Measurements from ENCODE around the gene CHPF2. TPM values are rescaled to one million over a fixed set of nuclear protein-coding genes. Genes with fewer than 3 reads are reported as not detected.

CHPF2 gene
- total RNA-seq, 2 donors from 2014 or later = 30.3 to 42.1 TPM

DNA sequence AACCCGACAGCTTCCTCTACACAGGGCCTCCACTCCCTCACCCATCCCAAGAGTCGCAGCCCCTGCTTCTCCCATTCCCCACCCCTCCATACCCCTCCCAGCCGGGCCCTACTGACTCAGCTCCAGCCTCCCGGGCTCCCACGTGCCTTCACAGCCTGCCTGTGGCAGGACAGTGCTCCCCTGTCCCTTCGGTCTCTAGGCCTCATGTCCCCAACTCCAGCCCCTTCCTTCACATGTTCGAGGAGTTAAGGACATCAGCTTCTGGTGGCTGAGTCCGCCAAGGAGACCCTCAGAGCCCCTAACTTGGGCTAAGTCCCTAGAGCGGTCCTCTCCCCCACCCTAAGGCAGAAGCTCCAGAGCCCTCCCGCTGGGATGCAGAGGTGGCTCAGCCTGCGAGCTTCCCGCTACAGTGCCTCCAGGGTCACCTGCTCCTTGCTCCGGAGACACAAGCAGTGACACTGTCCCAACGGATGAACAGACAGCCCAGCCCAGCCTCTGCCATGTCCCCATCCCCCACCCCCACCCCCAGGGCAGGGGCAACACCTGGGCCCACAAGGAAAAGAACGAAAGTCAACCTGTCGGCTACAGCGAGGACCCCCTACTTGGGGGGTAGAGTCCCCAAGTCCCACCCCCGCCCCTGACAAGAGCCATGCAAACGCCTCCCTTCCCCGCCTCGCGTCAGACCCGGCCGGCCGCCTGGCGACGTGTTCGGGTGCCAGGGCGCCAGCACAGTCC, 15.5 kb downstream of the CHPF2 start:
- peak overlapping the region; percentile 79 to 81 for H3K4me3 Mint-ChIP-seq
- H3K27me3 Mint-ChIP-seq (ENCODE audit: low read depth) = peaks cover 64% of the 10 kb centered on the region
- no peak for ATAC-seq (replicated peaks in 1 of 2)

DNA sequence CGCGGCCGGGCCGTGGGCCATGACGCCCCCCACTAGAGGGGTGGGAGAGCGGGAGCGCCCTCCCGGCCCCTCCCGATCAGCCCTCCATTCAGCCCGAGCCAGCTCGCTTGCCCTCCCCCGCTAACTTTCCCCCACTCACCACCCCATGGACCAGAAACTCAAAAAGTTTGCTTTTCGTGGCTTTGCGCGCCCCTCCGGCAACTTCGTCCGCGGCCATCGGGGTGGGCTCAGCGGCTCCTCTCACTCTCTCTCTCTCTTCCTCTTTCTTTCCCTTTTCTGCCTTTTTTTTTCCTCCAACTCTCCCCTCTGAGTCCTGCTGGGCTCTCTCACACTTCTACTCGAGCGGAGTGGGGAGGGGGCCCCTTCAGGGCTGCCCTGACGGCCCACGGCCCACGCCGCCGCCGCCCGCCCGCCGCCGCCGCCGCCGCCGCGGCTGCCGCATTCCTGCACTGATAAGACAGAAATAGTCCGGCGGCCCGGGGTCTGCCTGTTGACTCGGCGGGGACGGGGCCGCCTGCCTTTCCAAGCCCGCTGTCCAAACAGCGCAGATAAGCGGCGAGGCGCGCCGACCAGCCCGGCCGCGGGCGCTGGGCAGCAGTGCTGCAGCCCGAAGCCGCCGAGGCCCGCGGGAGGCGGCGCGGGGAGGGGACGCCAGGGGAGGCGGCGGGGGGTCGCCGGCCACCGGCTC, 16.2 kb downstream of the CHPF2 start, which contains the start of gene SMARCD3:
SMARCD3 (minus strand) TSS at position 349 of the 688 bp plus-strand sequence; CDS start at position 217, 132 bp downstream.
- Mint-ChIP-seq H3K4me3 (peak within 1 kb of the TSS; percentile 79 to 81), H3K27me3 (ENCODE audit: low read depth) (peaks cover 66% of the 10 kb centered on the region), H3K36me3 (ENCODE audit: insufficient read depth in 2 of 2) (no peaks in the 10 kb centered on the region), H3K9me3 (no peaks in the 10 kb centered on the region), H3K27ac (no peak within 1 kb of the TSS), H3K4me1 (ENCODE audit: low read depth) (peaks cover 33% of the 10 kb centered on the region)
- ATAC-seq (replicated peaks in 1 of 2) (peak; percentile 26 to 27), DNase-seq (peak; percentile 32 to 35)

More for the DNA sequence above, 15.5 kb downstream of the CHPF2 start:
- no peaks in the 10 kb centered on the region for H3K9me3 Mint-ChIP-seq
- peak in 1 of 2 donors; percentile 16 for DNase-seq
- peaks cover 40% of the 10 kb centered on the region for H3K4me1 Mint-ChIP-seq (ENCODE audit: low read depth)
- H3K27ac Mint-ChIP-seq = no peak overlapping the region
- H3K36me3 Mint-ChIP-seq (ENCODE audit: insufficient read depth in 2 of 2) = no peaks in the 10 kb centered on the region

DNA sequence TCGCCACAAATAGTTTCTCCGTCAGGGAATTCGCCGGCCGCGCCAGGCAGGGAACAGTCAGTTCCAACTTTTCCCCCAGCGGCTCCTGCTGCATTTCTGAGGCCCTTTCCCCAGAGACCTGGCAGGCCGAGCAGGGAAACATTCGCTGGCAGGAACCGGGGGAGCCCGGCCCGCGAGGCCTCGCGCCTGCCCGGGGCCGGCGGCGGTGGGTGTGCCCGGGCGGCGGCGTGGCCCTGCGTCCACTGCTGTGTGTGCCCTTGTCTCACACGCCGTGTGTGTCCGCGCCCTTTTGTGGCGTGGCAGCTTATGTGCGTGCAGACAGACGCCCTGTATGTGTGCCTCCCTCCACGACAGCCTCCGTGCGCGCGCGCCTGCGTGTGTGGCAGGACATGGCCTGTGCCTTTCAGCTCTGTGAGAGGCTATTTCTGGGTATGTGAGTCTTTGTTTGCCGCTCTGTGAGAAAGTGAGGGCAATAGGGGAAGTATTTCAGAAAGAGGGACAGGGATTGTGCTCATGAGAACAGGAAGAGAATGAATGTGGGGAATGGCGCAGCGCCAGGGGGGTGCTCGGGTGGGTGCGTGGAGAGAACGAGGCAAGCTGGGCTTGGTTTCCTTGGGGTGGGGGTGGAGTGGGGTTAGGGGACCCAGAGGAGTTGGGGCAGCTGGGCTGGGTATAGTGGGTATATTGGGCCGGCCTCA, 16.9 kb downstream of the CHPF2 start:
- Mint-ChIP-seq H3K27me3 (ENCODE audit: low read depth) (peaks cover 68% of the 10 kb centered on the region), H3K27ac (no peak overlapping the region), H3K4me1 (ENCODE audit: low read depth) (peaks cover 27% of the 10 kb centered on the region), H3K9me3 (no peaks in the 10 kb centered on the region), H3K36me3 (ENCODE audit: insufficient read depth in 2 of 2) (no peaks in the 10 kb centered on the region), H3K4me3 (peak overlapping the region; percentile 53 to 58)
- DNase-seq (peak; percentile 35 to 38), ATAC-seq (replicated peaks in 1 of 2) (peak; percentile 9 to 15)

- Mint-ChIP-seq H3K27ac (no peak overlapping the region), H3K9me3 (no peaks in the 10 kb centered on the region), H3K4me3 (peak overlapping the region in 1 of 2 donors; percentile 38), H3K27me3 (ENCODE audit: low read depth) (peaks cover 71% of the 10 kb centered on the region), H3K4me1 (ENCODE audit: low read depth) (peaks cover 21% of the 10 kb centered on the region), H3K36me3 (ENCODE audit: insufficient read depth in 2 of 2) (no peaks in the 10 kb centered on the region)
- DNase-seq = no peak
- ATAC-seq (replicated peaks in 1 of 2) = no peak
Measured at GRCh38 chr7:151249732-151250072, 17.4 kb downstream of the CHPF2 start.

- H3K4me3 Mint-ChIP-seq = peak overlapping the region; percentile 42 to 45
- H3K36me3 Mint-ChIP-seq (ENCODE audit: insufficient read depth in 2 of 2) = no peaks in the 10 kb centered on the region
- peaks cover 18% of the 10 kb centered on the region for H3K4me1 Mint-ChIP-seq (ENCODE audit: low read depth)
- no peak overlapping the region for H3K27ac Mint-ChIP-seq
- ATAC-seq (replicated peaks in 1 of 2) = no peak
- H3K27me3 Mint-ChIP-seq (ENCODE audit: low read depth) = peaks cover 71% of the 10 kb centered on the region
- no peak for DNase-seq
- no peaks in the 10 kb centered on the region for H3K9me3 Mint-ChIP-seq
Measured at GRCh38 chr7:151250181-151251132, 18.2 kb downstream of the CHPF2 start.

DNA sequence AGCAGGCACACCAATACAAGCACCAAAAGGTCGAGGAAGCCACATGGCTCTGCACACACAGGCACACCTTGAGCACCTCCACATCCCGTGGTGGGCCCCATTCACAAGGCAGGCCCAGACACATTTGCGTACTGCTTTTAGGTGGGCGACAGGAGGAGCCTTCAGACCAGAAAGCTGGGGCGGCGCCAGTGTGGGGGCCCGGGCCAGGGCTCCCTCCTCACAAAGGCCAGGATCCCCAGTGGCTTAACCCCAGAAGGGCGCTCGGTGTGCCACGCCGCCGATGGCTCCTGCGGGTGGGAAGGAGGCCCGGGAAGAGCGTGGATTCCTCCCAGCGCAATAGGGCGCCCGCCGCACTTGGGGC, 19.0 kb downstream of the CHPF2 start:
- peaks cover 18% of the 10 kb centered on the region for H3K4me1 Mint-ChIP-seq (ENCODE audit: low read depth)
- H3K27ac Mint-ChIP-seq = no peak overlapping the region
- no peaks in the 10 kb centered on the region for H3K36me3 Mint-ChIP-seq (ENCODE audit: insufficient read depth in 2 of 2)
- H3K27me3 Mint-ChIP-seq (ENCODE audit: low read depth) = peaks cover 66% of the 10 kb centered on the region
- DNase-seq = peak in 1 of 2 donors; percentile 25
- ATAC-seq (replicated peaks in 1 of 2) = peak; percentile 4 to 14
- no peaks in the 10 kb centered on the region for H3K9me3 Mint-ChIP-seq
- H3K4me3 Mint-ChIP-seq = peak overlapping the region; percentile 42 to 45

GRCh38 chr7:151251689-151252560, 19.6 kb downstream of the CHPF2 start:
- DNase-seq (peak in 1 of 2 donors; percentile 31), ATAC-seq (replicated peaks in 1 of 2) (peak; percentile 33 to 41)
- H3K27me3 Mint-ChIP-seq (ENCODE audit: low read depth) = peaks cover 60% of the 10 kb centered on the region
- no peaks in the 10 kb centered on the region for H3K36me3 Mint-ChIP-seq (ENCODE audit: insufficient read depth in 2 of 2)
- H3K9me3 Mint-ChIP-seq = no peaks in the 10 kb centered on the region
- H3K27ac Mint-ChIP-seq = no peak overlapping the region
- H3K4me1 Mint-ChIP-seq (ENCODE audit: low read depth) = peaks cover 18% of the 10 kb centered on the region
- peak overlapping the region; percentile 42 to 55 for H3K4me3 Mint-ChIP-seq

GRCh38 chr7:151252561-151252835, 20.2 kb downstream of the CHPF2 start:
- no peaks in the 10 kb centered on the region for H3K36me3 Mint-ChIP-seq (ENCODE audit: insufficient read depth in 2 of 2)
- H3K27me3 Mint-ChIP-seq (ENCODE audit: low read depth) = peaks cover 56% of the 10 kb centered on the region
- H3K9me3 Mint-ChIP-seq = no peaks in the 10 kb centered on the region
- no peak for DNase-seq
- ATAC-seq (replicated peaks in 1 of 2) = no peak
- H3K27ac Mint-ChIP-seq = no peak overlapping the region
- H3K4me1 Mint-ChIP-seq (ENCODE audit: low read depth) = peaks cover 18% of the 10 kb centered on the region
- H3K4me3 Mint-ChIP-seq = peak overlapping the region; percentile 36 to 55

DNA sequence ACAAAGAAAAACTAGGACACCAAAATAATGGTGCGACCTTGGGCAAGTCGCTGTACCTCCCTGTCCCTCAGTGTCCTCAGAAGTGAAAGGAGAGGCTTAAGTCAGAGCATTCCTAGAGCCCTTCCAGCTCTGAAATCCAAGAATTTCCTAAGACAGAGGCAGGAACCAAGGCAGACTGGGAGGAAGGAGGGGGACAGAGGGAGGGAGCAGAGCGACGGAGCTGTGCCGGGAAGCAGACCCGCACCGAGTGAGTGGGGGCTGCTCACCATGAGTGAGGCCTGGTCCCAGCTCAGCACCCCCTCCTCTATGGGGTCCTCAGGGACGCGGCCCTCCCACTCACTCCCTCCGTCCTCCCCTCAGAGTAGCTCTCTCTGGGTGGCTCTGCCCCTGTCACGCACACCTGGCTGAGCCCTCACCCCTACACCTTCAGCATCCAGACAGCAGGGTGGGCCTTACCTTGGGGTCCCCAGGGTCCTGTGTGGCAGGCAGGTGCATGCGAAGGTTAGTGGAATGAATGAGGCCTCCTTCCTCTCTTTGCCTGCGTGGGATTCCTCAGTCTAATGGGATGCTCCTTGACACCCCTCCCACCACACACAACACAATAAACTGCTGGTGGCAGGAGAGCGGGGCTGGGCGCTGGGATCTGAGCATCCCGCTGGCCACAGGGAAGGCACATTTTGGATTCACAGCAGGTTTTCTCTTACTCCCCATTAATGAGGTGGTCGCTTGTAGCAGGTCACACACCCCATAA, 20.9 kb downstream of the CHPF2 start:
- peak overlapping the region; percentile 21 to 36 for H3K4me3 Mint-ChIP-seq
- DNase-seq (no peak), ATAC-seq (replicated peaks in 1 of 2) (no peak)
- H3K36me3 Mint-ChIP-seq (ENCODE audit: insufficient read depth in 2 of 2) = no peaks in the 10 kb centered on the region
- H3K27ac Mint-ChIP-seq = no peak overlapping the region
- peaks cover 13% of the 10 kb centered on the region for H3K4me1 Mint-ChIP-seq (ENCODE audit: low read depth)
- no peaks in the 10 kb centered on the region for H3K9me3 Mint-ChIP-seq
- H3K27me3 Mint-ChIP-seq (ENCODE audit: low read depth) = peaks cover 54% of the 10 kb centered on the region

DNA sequence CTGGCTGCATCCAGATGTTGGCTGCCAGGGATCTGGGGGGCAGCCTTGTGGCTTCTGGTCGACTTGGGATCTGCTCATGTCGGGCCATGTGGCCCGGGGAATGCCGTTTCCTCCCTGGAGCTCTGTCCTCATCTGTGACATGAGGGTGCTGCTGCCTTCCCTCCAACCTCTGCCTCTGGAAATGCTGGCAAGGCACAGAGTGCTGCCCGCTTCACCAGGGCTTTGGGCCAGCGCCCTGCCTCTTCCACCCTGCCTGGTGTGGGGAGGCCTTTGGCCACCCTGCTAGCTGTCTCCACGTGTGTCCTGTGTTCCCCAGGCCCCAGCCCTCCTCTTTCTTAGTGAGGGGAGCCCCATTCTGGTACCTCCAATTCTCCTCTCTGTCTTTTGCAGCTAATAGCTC, 22.0 kb downstream of the CHPF2 start:
- Mint-ChIP-seq H3K4me1 (ENCODE audit: low read depth) (peaks cover 5% of the 10 kb centered on the region), H3K9me3 (no peaks in the 10 kb centered on the region), H3K27ac (no peak overlapping the region), H3K4me3 (no peak overlapping the region), H3K27me3 (ENCODE audit: low read depth) (peaks cover 44% of the 10 kb centered on the region), H3K36me3 (ENCODE audit: insufficient read depth in 2 of 2) (no peaks in the 10 kb centered on the region)
- no peak for DNase-seq
- no peak for ATAC-seq (replicated peaks in 1 of 2)

DNA sequence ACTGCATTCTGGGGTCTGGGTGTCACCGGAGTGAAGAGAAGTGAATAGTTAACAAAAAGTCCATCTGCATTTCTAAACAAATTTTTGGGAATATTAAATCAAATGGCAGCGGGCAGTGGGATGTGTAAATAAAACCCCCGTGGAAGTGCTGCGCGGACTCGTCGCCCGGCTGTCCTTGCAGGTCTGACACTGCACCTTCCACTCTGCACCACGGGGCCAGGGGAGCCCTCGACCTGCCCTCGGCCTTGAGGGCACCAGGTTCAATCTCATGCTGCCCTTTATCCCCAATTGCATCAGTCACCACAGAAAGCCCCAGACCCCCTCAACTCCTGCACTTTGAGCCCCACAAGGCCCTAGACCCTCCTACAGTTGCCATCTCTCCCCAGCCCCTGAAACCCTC, 22.6 kb downstream of the CHPF2 start:
- Mint-ChIP-seq H3K36me3 (ENCODE audit: insufficient read depth in 2 of 2) (no peaks in the 10 kb centered on the region), H3K27me3 (ENCODE audit: low read depth) (peaks cover 39% of the 10 kb centered on the region), H3K9me3 (no peaks in the 10 kb centered on the region), H3K4me1 (ENCODE audit: low read depth) (no peaks in the 10 kb centered on the region), H3K27ac (no peak overlapping the region), H3K4me3 (no peak overlapping the region)
- no peak for DNase-seq
- no peak for ATAC-seq (replicated peaks in 1 of 2)
